HG02623 (cell line): ENCODE results near the gene RGS2.

Experiments used
- ATAC-seq: cut with Tn5 transposase; IDR thresholded peaks from one replicate; pipeline ENCODE4 v1.9.1; 2021; ENCODE audit warnings: moderate library complexity; ENCODE audit not compliant: unreplicated experiment

RGS2 gene

DNA sequence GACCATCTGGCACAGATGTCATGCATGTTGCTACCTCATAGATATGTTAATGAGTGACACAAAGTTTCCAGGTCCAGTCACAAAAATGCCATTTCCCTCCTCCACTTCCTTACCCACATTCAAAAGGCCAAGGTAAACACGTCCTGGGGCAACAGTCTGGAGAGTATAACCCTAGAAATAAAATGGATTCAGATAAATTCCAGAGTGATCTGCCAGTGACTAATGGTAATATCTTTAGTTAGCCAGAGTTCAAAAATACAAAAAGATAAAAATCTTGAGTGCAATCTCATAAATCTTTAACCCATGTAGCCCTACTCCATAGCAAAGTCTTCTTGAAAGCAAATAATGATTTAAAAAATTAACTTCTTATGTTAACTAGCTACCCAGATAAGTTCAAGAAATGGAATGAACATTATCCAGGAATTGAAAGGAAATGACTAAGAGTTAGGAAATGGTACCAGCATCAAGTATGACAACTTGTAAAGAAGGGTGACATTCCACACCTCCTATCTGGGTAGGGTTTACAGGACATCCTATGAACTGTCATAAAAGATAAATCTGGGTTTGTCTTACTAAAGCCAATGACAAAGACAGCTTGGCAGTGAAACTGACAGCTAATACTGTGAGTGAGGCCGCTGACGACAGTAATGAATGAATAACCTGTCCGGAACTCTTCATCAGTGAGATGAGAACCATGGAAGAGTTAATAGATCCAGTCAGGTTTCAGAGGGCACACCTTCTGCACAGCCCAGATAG lies 18.1 kb downstream of the RGS2 start:
- no peak for ATAC-seq

DNA sequence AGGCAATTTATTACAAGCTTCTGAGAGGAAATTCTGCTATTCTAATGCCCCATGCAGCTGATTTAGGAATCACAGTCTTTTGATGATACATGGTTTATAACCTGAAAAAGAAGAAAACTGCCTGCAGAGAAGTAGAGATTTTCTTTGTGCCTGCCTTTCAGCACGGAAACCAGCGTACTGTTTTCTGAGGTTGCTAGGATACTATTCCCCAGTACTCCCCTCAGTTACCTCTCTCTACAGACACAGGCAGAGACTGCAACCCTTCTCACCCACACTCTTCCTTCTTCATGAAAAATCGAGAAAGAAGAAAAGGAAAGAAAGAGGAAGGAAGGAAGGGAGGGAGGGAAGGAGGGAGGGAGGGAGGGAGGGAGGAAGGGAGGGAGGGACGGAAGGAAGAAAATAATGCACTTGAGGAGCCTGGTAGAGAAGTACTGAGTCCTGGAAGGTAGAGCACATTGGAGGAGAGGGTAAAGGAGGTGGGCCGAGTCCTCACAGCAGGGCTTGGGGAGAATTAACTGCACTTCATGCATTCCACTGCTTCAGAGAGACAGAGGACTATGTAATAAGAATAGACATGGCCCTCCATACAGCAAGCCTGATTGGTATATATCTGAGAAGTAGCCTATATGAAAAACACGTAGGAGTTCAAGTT lies 21.9 kb downstream of the RGS2 start:
- ATAC-seq = no peak

DNA sequence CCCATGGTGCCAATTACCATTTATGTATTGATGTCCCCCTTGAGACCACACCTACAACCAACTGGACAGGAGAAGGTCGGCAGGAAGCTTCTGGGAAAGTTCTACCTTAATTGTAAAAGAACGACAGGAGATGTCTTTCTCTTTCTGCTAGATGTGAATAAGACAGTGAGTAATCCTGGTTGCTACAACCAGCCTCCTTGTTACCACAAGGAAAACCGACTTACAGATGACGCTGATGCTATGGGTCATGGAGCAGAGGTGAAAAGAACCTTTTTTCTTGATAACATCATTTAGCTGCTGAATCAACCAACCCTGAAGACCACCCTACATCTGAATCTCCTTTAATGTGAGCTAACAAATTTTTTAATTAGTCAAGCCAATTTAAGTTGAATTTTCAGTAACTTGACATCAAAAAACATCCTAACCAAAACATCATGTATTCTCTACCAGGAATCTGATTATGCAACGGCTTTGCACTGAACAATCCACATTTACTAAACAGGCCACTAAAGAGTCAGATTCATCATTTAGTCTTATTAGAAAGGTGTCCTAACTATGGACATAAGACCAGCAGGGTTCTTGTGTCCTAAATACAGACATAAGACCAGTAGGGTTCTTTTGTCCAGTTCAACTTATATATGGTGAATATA lies 23.0 kb downstream of the RGS2 start:
- ATAC-seq = no peak

DNA sequence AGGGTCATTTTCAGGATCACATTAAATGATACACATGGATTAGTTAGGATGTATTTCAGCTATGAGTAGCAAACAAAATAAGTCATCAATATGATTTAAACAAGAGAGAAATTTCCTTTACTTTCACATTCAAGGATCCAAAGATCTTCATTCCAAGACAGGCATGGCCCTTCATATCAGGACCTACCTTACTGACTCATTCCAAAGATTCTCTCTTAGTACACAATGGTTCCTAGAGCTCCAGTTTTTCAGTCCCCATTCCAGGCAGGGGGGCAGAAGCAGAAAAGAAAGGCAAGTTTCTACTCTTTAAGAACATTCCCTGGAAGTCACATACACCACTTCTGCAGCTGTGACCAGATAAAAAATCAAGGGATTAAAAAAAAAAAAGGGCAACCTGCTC lies 23.7 kb downstream of the RGS2 start:
- no peak for ATAC-seq

DNA sequence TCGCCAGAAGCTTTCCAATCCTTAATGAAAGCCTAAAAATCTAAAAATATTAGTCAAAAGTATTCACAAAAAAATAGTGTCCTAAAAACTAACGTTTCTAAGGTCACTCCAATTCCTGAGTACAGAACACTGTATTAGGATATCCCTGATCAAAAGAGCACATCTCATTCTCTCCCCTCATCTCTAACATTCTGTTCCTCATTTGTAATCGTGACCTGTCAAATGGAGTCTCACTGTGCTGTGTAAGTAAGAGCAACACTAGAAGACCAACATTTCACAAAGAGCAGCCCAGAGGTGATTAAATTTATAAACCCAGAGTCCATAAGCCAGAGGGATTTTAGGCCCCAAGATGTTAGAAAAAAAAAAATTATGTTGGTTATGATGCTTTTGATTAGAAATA lies 26.3 kb downstream of the RGS2 start:
- ATAC-seq = no peak

DNA sequence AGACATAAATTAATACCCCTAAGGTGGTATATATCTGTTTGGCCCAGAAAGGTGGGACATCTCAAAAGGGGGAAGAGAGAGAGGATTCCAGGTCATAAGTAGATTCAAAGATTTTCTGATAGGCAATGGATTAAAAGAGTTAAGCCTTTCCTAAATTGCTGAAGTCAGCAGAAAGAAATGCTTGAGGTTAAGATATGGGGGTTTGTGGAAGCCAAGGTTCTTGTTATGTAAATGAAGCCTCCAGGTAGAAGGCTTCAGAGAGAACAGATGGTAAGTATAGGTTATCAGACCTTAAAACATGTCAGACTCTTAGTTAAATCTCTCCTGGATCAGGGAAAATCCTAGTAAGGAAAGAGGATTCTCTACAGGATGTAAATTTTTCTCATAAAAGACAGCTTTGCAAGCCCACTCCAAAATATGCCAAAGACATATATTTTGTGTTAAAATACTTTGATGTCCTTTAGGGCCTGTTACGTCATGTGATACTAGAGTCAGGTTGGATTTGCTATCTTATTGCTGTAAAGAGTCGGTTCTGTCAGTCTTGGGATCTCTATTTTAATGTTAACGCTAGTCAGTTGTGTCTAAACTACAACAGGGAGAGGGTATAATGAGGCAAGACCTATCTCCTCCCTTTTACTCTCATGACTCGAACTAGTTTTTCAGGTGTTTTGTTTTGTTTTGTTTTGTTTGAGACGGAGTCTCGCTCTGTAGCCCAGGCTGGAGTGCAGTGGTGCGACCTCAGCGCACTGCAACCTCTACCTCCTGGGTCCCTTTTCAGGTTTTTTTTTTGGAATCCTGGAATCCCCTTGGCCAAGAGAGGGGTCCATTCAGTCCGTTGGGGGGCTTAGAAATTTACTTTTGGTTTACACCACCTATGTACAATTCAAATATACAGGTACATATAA lies 30.6 kb downstream of the RGS2 start:
- no peak for ATAC-seq

DNA sequence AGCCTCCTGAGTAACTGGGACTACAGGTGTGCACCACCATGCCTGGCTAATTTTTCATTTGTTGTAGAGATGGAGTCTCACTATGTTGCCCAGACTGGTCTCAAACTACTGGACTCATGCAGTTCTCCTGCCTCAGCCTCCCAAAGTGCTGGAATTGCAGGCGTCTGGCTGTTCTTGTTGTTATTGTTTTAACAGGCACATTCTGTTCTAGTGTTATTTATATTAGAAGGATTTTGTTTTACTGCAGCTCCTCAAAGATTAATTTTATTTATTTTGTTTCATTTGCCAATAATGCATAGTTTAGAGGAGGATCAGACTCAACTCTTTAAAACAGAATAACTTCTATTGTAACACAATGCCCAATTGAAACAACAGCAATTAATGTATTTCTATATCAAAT lies 35.5 kb downstream of the RGS2 start:
- no peak for ATAC-seq

DNA sequence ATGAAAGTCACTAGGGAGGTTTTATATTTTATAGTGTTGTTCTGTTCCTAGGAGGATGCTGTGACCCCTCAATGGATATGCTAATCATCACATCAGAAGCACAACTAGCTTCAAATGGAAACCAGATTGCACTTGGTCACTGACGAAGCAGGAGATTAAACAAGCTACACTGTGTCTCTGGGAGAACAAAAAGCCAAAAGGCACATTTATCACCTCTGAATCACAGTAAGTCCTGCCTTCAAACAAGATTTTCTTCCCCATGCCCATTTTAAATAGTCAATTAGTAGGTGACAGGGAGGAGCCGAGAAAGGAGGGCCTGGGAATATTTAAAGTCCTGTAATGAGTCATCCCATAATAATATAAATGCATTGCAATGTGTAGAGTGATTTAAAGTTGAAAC lies 38.1 kb downstream of the RGS2 start:
- no peak for ATAC-seq

DNA sequence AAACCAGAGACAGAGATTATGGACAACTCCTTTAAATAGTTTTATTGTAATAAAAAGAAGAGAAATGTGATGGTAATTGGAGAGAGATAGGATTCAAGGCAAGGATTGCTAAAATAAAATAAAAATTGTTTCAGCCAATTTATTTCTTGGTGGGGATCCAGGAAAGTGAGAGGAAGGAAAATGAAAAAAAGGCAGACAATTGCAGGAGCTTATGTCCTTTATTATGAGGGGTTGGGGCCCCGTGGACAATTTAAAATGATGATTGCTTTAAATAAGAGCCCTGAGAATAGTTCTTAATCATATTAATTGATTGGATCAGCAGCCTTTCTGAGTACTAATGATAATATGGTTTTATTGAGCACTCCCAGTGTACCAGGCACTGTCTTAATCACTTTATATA lies 40.2 kb downstream of the RGS2 start:
- ATAC-seq = no peak

DNA sequence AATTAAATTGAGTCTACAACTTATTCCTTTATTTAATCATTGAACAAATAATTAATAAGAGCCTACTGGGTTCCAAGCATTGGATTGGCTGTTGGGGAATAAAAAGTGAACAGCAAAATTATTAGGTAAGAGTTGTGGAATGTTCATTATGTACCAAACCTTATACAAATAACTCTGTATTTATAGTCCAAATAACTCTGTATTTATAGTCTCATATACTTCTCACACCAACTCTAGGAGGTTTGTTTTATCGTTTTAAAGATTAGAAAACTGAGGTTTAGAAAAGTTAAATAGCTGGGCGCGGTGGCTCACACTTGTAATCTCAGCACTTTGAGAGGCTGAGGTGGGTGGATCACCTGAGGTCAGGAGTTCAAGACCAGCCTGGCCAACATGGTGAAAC lies 40.6 kb downstream of the RGS2 start:
- no peak for ATAC-seq

DNA sequence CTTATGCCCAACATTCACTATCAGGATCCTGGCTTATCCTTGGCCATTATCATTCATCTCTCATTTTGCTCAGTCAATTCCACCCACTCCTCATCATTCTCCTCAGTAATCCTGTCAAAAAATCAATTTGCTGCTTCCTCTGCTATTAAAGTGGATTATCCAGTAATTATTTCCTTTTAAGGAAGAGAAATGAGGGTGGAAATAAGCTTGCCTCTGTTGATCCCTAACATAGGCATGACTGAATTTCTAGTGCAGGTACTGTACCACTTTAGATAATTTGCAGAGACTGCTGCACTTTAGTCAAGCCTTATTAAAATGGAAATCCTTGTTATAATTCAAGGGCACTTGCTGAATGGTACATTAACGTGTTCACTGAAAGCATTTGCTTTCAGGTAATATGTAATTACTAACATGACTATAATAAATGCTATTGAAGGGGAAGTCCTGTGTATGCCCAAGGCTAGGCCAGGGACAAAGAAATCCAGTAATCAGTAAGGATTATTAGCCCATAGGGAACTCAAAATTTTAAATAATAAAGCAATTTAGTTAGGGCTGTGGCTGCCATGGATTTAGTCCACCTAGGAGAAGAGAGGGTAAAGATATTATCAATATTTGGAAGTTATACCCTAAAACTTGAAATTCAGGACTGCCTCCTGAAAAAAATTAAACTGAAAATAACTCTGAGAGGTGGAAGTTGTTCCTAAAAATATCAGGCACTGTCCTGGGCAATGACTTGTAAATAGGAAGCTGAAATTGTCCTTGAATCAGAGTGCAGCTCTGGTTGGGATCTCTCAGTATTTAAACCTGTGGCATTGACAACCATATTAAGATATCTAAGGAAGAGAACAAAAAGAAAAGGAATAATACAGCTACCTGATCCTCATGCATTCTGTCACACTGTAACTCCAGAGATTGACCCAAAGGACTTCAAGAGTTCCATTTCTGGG lies 43.4 kb downstream of the RGS2 start:
- no peak for ATAC-seq

DNA sequence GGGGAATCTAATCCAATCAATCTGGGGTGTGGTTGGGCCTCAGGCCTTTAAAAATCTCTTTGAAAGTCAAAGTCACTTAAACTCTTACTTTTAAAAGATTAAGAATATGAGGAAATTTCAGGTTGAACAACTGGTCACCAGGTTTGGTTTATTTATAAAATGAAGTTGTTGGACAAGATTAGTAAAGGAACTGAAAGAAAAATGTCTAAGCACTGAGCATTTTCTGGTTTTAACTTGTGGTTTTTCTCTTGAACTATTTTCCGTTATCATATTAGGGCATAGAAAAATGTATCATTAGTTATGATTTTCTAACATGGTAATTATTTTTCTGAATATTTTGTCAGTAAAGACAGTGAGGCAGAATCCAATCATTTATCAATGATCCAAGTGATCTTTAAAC lies 49.6 kb downstream of the RGS2 start:
- no peak for ATAC-seq

DNA sequence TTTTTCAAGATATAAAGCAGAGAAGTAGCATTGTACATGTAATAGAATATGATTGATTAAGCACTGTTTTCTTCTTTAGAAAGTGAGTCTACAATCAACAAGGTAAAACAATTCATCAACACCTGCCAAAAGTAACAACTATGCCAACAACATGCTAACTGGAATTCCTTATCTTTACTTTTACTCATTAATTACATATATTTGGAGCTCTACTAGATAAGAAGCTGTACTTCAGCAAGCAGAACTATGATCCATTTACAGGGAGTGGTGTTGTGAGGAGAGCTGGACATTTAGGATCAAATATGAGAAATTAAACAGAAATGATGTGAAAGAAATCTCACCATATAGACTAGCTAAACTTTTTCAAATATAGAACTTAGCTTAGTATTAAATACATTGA lies 51.0 kb downstream of the RGS2 start:
- ATAC-seq = no peak

DNA sequence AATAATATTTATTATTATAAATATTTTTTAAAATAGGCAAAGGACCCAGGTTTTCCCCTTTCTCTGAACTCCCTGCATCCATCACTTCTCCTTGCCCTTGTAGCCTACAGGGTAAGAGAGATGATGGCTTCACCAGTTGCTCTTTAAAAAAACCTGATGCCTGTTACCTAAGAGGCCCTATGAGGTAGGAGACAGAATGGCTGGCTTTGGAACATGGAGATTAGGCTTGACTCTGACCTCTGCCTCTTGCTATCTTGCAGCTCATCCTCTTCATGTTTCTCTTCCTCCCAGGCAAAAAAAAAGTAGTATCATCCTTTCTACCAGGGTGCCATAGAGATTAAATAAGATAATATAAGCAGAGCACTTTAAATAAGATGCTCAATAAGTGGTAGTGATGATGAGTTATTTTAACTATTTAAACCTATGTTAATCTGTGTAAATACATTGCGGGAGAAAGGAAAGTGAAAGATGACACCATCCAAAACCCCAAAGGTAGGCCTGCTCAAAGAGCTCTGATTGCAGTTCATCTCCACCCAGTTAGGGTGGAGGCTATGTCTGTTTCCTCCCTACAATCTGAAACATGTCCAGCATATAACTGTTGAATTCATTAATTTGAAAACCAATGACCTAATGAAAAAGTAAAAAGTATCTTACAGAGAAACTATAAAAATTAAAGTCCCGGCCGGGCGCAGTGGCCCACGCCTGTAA lies 51.8 kb downstream of the RGS2 start:
- no peak for ATAC-seq

DNA sequence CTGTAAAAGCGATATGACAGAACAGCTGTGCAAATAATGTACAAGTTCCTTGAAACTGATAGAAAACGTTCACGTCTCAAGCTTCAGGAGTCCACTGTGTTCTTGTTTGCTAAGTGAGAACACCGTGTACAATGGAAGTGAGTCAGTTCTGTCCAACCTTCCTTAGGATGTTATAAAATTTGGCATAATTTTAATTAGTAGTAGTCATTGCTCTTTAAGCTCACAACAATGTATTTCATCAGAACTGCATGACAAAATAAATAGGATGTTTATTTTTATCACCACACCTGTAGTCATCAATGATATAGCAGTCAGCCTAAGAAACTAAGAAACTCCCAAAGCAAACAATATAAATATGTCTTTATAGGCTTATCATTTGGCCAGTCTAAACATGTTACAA lies 53.0 kb downstream of the RGS2 start:
- ATAC-seq = no peak
